ENCODE results near the gene SPTSSA.

DNA sequence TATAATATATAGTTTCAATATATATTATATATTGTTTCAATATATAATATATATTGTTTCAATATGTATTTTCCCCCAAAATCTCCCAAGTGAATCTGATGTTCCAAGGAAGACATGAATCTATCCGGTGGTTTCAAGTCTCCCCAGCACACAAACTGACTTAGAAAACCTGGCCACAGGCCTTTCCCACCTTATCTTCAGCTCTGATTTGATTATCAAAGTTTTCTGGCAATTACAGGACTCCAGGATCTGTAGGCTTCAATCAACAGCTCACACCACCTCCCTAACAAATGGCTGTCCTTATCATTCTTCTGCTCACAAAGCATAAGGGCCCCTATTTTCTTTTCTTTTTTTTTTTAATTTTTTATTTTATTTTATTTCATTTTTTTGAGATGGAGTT, 22.7 kb upstream of the SPTSSA start:
- TF ChIP-seq, protein P1, sequence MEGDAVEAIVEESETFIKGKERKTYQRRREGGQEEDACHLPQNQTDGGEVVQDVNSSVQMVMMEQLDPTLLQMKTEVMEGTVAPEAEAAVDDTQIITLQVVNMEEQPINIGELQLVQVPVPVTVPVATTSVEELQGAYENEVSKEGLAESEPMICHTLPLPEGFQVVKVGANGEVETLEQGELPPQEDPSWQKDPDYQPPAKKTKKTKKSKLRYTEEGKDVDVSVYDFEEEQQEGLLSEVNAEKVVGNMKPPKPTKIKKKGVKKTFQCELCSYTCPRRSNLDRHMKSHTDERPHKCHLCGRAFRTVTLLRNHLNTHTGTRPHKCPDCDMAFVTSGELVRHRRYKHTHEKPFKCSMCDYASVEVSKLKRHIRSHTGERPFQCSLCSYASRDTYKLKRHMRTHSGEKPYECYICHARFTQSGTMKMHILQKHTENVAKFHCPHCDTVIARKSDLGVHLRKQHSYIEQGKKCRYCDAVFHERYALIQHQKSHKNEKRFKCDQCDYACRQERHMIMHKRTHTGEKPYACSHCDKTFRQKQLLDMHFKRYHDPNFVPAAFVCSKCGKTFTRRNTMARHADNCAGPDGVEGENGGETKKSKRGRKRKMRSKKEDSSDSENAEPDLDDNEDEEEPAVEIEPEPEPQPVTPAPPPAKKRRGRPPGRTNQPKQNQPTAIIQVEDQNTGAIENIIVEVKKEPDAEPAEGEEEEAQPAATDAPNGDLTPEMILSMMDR (IDR thresholded peaks at IDR 0.05), result no peak
- no peak for TF ChIP-seq POLR2A (IDR thresholded peaks at IDR 0.05)
